ENCODE results near the gene CACNA1F. TPM values are rescaled to one million over a fixed set of nuclear protein-coding genes. Genes with fewer than 3 reads are reported as not detected.

The CACNA1F gene
- total RNA-seq, 1 experiment from 2014 or later: not detected

DNA sequence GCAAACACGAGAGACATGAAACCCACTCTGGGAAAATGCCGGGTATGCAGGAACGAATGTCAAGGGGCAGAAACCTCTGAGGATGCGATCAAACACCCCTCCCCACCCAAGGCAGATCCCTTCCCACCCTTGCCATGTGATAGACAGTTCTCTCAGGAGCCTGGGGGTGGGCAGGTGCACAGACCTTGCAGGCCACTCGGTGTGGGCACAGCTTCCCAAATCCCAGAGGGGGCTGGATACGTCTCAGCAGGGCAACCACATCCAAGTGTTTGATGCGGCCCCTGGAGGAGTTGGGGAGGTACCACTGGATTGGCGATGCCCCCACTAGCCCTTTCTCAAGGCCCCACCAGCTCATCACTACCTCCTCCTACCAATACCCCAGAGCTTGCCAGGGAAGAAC, 22.7 kb downstream of the CACNA1F start:
- no peak for DNase-seq (ENCODE audit: low read depth, low spot score)
- in situ Hi-C loops (cut with HindIII; ENCODE audit: low pct_unique_long_range_greater_than_20kb, low sequenced_read_pairs): no loop called here

DNA sequence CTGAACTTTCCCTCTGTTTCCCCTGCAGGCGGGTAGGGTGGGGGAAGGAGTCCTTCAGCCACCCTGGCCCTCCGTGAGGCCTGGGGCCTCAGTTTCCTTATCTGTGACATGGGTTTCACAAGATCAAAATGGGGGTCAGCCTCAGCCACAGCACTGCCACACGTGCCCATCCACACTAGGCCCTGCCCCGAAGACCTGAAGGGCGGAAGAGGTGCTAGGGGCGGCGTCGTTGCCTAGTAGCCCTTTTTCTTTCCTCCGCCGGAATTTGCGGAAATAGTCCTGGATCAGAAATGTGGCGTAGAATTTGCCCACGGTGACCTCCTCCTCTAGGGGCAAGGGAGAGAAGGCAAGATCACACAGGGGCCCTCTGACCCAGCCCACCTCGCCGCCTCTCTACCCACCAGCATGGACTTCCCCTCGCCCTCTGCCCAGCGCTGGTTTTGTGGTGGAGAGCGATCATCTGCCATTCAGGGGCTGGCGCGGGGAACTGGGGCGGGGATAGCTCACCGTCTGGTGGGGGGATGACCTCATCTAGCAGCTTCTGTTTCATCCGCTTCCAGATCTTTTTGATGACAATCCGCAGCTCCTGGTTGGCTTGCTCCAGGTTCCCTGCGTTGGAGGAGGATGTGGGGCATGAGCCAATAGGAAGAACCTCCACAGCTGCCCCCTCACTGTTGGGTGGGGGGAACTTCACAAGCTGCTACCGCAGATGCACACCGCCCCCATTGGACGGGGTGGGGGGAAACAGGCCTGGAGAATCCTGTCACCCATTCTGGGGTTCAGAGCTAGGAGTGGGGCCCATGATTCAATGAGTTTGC, 23.5 kb downstream of the CACNA1F start:
- in situ Hi-C loops (cut with HindIII; ENCODE audit: low pct_unique_long_range_greater_than_20kb, low sequenced_read_pairs): no loop called here
- DNase-seq (ENCODE audit: low read depth, low spot score): no peak

DNA sequence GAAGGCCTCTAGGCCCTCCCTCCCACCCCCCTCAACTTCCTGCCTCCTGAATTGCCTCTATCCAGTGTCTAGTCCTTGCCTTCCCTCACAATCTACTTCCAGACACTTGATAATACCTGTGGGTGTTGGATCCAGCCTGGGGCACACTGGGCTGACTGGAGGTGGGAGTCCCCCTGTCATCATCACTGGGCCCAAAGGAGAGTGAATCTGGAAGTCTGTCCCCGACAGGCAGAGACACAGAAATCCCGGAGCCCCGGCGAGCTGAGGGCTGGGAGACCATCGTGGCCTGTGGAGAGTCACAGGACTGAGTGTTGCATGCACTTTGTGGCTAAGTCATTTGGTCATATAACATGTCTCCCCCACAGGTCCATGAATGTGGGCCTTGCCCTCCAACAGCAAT, 24.7 kb downstream of the CACNA1F start:
- in situ Hi-C loops (cut with HindIII; ENCODE audit: low pct_unique_long_range_greater_than_20kb, low sequenced_read_pairs): no loop called here
- no peak for DNase-seq (ENCODE audit: low read depth, low spot score)

DNA sequence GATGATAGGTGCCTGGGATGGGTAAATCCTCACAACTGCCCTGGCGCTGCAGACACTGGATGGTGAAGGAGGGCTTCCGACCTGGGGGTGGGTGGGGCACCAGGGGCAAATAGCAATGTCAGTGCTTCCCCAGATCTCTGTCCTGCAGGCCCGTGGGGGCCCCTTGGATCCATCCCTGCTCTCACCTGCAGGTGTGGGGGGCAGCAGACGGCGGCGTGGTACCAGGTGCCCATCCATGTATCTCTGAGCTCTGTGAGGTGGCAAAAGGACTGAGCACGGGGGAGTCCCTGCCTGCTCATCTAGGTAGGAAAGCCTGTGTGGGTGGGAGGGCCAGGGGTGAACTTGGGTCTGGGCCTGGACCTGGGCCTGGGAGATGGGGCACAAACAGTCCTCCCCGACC, 26.6 kb downstream of the CACNA1F start:
- no peak for DNase-seq (ENCODE audit: low read depth, low spot score)
- in situ Hi-C loops (cut with HindIII; ENCODE audit: low pct_unique_long_range_greater_than_20kb, low sequenced_read_pairs): no loop called here

DNA sequence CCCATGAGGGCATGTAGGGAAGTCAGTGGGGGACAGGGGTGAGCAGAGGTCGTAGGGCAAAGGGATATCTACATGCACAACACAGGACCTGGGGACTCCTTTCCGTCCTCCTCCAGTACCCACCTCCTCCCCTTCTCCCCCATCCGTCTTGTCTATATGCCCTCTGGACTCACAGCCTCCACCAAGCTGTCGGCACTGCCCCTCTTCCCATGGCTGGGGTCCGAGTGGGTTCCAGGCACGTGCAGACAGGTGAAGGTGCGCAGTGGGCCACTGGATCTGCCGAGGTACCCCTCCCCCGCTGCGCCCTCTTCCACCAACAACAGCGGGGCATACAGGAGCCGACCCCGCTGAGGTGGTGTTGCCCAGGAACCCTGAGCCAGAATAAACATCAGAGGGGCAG, 27.7 kb downstream of the CACNA1F start:
- DNase-seq (ENCODE audit: low read depth, low spot score): no peak
- in situ Hi-C loops (cut with HindIII; ENCODE audit: low pct_unique_long_range_greater_than_20kb, low sequenced_read_pairs): no loop called here

DNA sequence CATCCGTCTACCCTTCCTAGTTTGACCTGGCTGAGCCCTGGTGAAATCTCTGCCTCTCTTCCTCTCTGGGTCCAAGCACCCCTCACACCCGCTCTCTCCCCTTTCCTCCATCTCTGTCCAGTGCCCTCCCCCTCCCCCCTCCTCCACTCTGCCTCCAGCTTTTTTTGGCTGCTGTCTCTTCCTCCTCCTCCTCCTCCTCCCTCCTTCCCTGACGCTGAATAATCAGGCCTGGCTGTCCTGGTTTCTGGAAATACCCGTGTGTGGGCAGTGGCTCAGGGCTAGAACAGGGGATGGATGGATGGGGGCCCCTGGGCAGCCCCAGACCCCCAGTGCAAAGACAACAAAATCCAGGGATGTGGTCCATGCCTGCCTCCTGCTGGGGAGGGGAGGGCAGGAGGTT, 28.4 kb downstream of the CACNA1F start:
- no peak for DNase-seq (ENCODE audit: low read depth, low spot score)
- in situ Hi-C loops (cut with HindIII; ENCODE audit: low pct_unique_long_range_greater_than_20kb, low sequenced_read_pairs): no loop called here

DNA sequence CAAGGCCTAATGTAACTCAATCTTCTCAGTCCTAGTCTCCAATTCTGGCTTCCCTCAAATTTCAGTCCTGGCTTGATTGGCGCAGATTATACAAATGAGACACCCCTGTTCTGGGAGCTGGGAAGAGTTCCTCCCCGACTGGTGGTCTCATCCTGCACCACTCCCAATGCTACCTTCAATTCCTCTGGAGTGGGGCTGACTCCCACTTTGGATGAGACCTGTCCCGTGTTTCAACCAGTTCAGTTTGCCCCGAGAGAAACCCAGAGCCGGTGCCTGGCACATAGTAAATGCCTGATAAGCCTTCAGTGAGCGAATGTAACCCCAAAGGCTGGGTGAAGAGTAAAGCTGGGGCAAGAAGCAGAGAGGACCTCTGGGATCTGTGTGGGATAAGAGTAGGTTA, 29.1 kb downstream of the CACNA1F start:
- in situ Hi-C loops (cut with HindIII; ENCODE audit: low pct_unique_long_range_greater_than_20kb, low sequenced_read_pairs): no loop called here
- no peak for DNase-seq (ENCODE audit: low read depth, low spot score)

DNA sequence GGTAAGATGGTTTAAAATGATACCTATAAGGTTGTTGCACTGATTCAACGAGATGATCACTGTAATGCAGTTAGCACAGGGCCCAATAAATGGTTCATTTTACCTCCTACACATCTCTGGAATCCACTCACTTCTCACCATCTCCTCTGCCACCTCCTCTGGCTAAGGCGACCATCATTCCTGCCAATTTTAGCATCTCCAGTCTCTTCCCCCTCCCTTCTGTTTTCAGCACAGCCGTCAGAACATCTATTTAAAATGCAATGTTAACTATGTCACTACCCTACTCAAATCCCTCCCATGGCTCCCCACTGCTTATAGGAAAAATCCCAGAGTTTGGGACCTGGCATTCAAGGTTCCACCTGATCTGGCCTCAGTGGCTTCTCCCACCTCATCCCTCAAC, 29.6 kb downstream of the CACNA1F start:
- no peak for DNase-seq (ENCODE audit: low read depth, low spot score)
- in situ Hi-C loops (cut with HindIII; ENCODE audit: low pct_unique_long_range_greater_than_20kb, low sequenced_read_pairs): no loop called here

DNA sequence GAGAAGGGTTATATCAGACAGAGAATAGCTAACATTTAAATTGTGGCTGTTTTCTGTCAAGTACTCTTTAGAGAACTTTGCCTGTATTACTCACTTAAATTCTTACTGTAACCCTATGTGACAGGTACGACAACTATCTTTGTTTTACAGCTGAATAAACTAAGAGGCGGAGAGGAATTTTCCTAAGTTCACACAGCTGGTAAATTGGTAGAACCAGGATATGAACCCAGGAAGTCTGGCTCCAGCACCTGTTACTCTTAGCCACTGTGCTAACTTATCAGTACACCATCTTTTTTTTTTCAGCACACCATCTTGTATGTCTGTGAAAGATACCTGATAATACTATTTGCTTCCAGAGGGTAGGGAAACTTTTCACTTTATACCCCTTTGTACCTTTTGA, 31.1 kb downstream of the CACNA1F start:
- in situ Hi-C loops (cut with HindIII; ENCODE audit: low pct_unique_long_range_greater_than_20kb, low sequenced_read_pairs): no loop called here
- DNase-seq (ENCODE audit: low read depth, low spot score): no peak

DNA sequence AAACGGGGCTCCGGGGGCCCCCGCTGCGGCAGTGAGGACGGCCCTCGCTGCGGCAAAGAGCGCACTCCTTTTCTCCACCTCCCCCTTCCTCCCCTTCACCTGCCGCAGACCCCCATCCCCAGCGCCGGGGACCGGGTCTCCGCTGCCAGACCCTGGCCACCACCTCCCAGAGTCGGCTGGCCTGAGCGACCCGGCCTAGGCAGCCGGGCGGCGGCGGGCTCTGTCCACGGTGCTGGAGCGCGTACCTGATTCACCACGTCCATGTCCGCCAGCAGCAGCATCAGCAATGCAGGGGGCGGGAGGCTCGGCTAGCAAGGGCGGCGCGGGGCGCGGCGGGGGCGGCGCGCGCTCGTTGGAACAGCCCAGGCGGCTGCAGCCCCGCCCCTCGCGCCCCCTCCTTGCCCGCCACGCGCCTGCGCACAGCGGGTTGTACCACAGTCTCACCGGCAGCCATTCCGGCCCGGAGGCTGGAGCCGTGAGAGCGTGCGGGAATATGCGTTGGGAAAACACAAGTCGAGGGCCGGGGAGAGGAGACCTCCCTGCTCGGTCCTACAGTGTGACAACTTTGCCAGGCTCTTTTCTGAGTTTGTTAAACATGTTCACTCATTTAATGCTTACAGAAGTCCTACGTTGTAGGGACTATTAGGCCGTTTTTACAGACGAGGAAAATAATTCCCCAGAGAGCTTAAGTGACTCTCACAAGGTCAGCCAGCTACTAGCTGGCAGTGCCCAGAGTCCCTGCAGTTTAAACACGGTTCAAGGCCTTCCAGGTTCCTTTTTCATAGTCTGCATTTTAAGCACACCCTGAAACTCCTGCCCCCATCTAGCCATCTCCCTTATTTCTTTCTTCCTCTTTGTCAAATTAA, 33.0 kb downstream of the CACNA1F start, which contains the start of gene SYP:
TSS of gene SYP (minus strand) at position 288 of the 866 bp plus-strand sequence. CDS start at position 281, 7 bp downstream.
- in situ Hi-C loops (cut with HindIII; ENCODE audit: low pct_unique_long_range_greater_than_20kb, low sequenced_read_pairs): no loop called here
- peak; percentile 84 for DNase-seq (ENCODE audit: low read depth, low spot score)

DNA sequence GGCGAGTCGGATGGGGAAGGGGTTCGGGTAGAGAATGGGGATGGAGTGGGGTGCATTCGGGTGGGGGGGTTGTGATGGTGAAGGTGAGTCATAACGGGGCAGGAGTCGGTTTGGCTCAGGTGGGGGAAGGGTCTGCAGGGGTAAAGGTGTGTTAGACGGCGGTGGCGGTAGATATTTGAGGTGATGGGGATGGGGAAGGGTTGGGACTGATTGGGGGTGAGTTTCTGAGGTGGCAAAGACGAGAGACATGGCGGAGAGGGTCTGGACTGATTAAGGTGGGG, 33.9 kb downstream of the CACNA1F start:
- in situ Hi-C loops (cut with HindIII; ENCODE audit: low pct_unique_long_range_greater_than_20kb, low sequenced_read_pairs): no loop called here
- DNase-seq (ENCODE audit: low read depth, low spot score): no peak

DNA sequence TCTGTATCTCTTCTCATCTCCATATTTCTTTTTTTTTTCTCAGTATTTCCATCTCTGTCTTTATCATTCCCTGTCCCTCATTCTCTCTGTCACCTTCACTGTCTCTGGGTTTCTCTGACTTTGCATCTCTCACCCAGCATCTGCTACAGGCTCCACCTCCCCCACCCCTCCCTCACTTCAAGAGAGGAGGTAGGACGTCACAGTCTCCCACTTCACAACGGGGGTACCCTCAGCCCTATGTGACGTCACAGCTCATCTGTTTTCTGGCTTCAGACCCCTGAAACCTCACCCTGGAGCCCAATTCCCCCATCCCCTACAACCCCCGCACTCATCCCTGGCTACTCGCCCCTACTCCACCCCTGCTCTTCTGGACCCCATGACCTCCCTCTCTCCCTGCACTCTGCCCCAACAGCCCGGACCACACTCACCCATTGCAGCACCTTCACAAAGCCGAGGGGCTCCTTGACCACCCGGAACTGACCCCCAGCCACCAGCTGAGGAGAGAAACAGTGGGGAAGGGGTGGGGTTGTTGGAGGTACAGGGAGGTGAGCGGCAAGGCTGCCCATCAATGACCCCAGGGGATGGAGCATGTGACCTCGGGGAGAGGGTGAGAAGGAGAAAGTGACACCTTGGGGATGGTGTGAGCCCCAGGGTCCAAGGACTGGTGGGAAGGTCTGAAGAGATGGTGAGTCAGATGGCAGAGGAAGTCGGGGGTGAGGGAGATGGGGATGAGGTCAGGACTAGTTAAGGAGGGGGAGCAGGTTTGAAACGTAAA, 34.4 kb downstream of the CACNA1F start:
- DNase-seq (ENCODE audit: low read depth, low spot score): no peak
- in situ Hi-C loops (cut with HindIII; ENCODE audit: low pct_unique_long_range_greater_than_20kb, low sequenced_read_pairs): no loop called here

DNA sequence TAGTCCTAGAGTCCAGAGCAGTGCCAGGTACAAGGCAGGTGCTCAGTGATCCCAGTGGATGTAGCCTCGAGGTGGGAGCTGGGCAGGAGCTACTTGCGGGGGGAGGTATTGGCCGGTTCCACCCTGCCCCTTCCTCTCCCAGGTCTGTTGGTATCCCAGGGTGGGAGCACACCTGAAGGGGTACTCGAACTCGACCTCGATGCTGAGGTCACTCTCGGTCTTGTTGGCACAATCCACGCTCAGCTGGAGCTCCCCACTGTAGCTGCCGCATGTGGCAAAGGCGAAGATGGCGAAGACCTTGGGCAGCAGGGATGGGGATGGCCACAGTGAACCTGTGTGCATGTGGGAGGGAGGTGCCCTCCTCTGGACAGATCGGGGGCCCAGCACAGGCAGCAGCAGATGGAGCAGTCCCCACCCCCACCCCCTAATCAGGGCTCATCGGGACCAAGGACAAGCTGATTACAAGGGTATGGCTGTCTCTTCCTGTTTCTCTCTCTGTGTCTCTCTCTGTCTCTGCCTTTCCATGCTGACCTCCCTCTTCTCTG, 35.5 kb downstream of the CACNA1F start:
- in situ Hi-C loops (cut with HindIII; ENCODE audit: low pct_unique_long_range_greater_than_20kb, low sequenced_read_pairs): no loop called here
- DNase-seq (ENCODE audit: low read depth, low spot score): no peak

DNA sequence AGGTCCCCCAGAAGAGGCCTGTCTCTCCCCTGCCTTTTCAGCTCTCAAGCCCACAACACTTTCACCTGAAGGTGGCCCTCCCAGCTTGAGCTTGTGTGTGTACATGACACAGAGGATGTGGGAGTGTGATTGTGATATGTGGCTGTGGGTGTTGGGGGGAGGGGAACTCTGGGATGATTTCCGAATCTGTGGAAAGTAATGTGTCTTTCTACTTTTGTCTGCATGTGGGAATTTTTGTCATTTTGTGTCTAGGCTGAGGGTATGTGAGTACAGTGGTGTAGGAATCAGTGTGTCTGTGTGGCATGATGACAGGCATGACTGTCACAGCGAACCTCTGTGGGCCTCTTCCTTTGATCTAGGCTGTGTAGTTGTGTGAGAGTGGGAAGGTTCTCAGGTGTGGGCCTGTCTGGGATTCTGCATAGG, 39.6 kb downstream of the CACNA1F start:
- in situ Hi-C loops (cut with HindIII; ENCODE audit: low pct_unique_long_range_greater_than_20kb, low sequenced_read_pairs): no loop called here

DNA sequence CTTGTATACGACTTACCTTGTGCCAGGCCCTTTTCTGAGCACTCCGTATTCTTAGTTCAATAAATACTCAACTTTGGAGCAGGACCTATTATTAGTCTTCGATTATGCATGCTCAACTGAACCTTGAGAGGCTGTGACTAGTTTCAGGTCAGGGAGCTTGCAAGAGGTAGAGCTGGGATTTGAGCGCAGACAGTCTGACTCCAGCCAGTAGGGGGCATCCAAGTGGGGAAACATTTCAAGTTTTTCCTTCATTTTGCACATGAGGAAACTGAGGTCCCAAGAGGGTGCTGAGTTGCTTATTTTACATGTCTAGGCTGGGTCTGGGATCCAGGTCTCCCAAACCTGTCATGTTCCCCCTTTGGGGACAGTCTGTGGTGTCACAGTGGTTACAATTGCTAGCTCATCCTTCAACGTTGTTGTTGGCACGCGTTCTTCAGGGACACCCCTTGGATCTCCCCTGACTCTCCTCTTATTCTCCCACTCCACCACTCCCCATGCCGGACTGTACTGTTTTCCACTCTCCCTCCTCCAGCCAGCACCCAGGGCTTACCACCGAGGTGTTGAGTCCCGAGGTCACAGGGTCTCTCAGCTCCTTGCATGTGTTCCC, 40.3 kb downstream of the CACNA1F start:
- peak; percentile 57 for DNase-seq (ENCODE audit: low read depth, low spot score)
- in situ Hi-C loops (cut with HindIII; ENCODE audit: low pct_unique_long_range_greater_than_20kb, low sequenced_read_pairs): no loop called here

More for the DNA sequence above, 39.6 kb downstream of the CACNA1F start:
- no peak for DNase-seq (ENCODE audit: low read depth, low spot score)

DNA sequence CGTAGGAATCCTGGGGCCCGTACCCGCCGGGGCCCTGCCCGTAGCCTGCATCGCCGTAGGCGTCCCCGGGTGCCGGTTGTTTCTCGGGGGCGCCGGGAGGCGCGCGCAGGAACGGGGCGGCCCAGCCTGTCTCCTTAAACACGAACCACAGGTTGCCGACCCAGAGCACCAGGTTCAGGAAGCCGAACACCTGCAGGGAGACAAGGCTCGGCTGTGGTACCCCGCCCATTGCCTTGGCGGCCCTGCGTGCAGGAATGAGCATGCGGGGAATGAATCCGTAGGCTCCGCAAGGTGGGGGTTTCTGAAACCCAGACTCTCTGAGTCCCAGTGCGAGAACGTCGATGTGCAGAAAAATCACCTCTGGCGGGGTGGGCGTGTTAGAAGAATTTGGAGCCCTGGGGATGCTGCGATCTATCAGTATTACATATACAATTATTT, 41.5 kb downstream of the CACNA1F start:
- in situ Hi-C loops (cut with HindIII; ENCODE audit: low pct_unique_long_range_greater_than_20kb, low sequenced_read_pairs): no loop called here
- no peak for DNase-seq (ENCODE audit: low read depth, low spot score)

DNA sequence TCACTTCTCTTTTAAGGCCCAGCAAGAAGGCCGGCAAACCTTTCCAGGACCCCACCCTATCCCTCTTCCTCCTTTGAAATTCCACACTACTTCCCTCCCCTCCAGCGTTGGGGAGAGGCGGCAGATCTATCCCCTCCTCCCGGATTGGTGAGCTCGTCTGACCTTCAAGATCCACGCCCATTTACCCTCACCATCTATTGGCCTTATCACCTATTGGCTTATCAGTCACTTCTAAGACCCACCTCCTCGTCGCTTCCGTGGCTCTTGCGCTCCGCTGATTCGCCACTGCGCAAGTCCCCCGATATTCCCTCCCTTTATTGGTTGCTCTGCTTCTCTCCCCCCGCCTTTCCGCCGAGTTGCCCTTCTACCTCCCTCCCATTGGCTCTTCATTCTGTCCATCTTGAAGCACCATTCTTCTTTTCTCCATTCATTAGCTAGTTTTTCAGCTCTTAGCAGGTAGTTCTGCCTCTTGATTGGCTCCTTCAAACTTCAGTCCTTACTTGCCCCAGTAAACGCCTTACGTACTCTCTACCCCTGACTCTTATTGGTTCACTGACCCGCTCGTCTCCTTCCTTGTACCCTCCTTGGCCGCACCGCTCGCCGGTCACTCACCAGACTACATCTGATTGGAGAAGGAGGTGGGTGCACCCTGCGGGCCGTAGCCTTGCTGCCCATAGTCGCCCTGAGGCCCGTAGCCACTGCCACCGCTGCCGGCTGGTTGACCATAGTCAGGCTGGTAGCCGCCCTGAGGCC, 42.1 kb downstream of the CACNA1F start:
- in situ Hi-C loops (cut with HindIII; ENCODE audit: low pct_unique_long_range_greater_than_20kb, low sequenced_read_pairs): no loop called here
- peak; percentile 98 for DNase-seq (ENCODE audit: low read depth, low spot score)

Data from SK-MEL-5 (cell line).